Right lobe of liver (tissue), 6 donors: ENCODE data around the gene MX2. TPM values are rescaled to one million over a fixed set of nuclear protein-coding genes. Genes with fewer than 3 reads are reported as not detected.
A peak's percentile ranks its signal among the peaks of the same experiment; 100 is the strongest.

ENCODE experiments used
- ATAC-seq, 4 donors: fragments of 200-7000 bp; cut with Tn5 transposase; one replicate each; pipeline ENCODE4 v1.9.1; 2020; ENCODE audit warnings: mild to moderate bottlenecking in 4 of 4, moderate library complexity in 4 of 4
- DNase-seq, 3 donors: peaks; one replicate each; pipeline ENCODE4 v3.0.0-alpha.2; 2020
- H3K27ac ChIP-seq, 3 donors: fragments of 200-600 bp; one replicate each; pipeline ENCODE4 v1.8.0; 2022
- H3K27me3 ChIP-seq, 2 donors: fragments of 200-600 bp; one replicate each; pipeline ENCODE4 v1.8.0; 2022
- H3K36me3 ChIP-seq, 4 donors: fragments of 200-600 bp; sonication (generic) in 1 of 4; one replicate each; pipeline versions ENCODE4 v1.5.1 to v1.8.0; 2017 to 2022; ENCODE audit warnings: control low read depth in 1 of 4
- H3K4me1 ChIP-seq, 4 donors: fragments of 200-600 bp; sonication (generic) in 1 of 4; one replicate each; pipeline versions ENCODE4 v1.5.1 to v1.8.0; 2017 to 2022; ENCODE audit warnings: control low read depth in 1 of 4
- H3K4me3 ChIP-seq, 3 donors: fragments of 200-600 bp; one replicate each; pipeline ENCODE4 v1.8.0; 2022
- H3K9me3 ChIP-seq, 4 donors: fragments of 200-600 bp; sonication (generic) in 1 of 4; one replicate each; pipeline versions ENCODE4 v1.5.1 to v1.8.0; 2017 to 2022; ENCODE audit warnings: control low read depth in 1 of 4
- CTCF ChIP-seq, 4 donors: fragments of 200-600 bp in 3 of 4; fragments of 450-650 bp in 1 of 4; IDR thresholded peaks; one replicate each; pipeline versions ENCODE4 v1.5.1 to v1.8.0; 2016 to 2022; ENCODE audit warnings: antibody characterized with exemption in 4 of 4, mild to moderate bottlenecking in 2 of 4
- POLR2A ChIP-seq: fragments of 450-650 bp; IDR thresholded peaks from one replicate; pipeline ENCODE4 v1.6.1; 2017; ENCODE audit warnings: antibody characterized with exemption, mild to moderate bottlenecking
- WGBS: methylation state at CpG from one replicate; pipeline ENCODE4 v1.1.6; 2018; ENCODE audit warnings: low coverage, low lambda C conversion rate; ENCODE audit not compliant: insufficient coverage; ENCODE audit errors: missing lambda C conversion rate; 5-methylcytosine and 5-hydroxymethylcytosine counted together
- intact Hi-C, 2 donors: fragments of 100-400 bp; cut with DNase I; formaldehyde crosslinking; loops; one replicate each; pipeline versions ENCODE4 v1.11.2 to v1.14.1; 2022
- total RNA-seq, 6 experiments: library from RNA; depleted of rRNA in 2 of 6; stranded (reverse); fragments of >200 nt in 2 of 6; fragmentation: NEBNext Ultra II Directional in 3 of 6; extraction: Animal tissue kit (Norgen Biotek cat#: 25700) in 3 of 6; gene quantifications; one replicate each; pipeline versions ENCODE4 v1.1.0 to v1.2.4, GENCODE V29; 2016 to 2023
- donor health status: DM: no; HTN: yes; CAD: no.
- donor health status: DM: no; HTN: no; CAD: no.
- donor health status: DM: no; HTN: no; CAD: no.
- donor health status: DM: no; HTN: yes; CAD: no.
- donor health status: DM: no; HTN: yes; CAD: no.

The MX2 gene
- total RNA-seq, 6 experiments from 2014 or later: 0.49 to 1.9 (median 1.5) TPM

- TF ChIP-seq POLR2A (no peak), CTCF (IDR thresholded peaks at IDR 0.05) (no peak)
- intact Hi-C loops: no loop called here
Measured at GRCh38 chr21:41327753-41328152, 34.1 kb upstream of the MX2 start.

GRCh38 chr21:41328660-41329607 is 32.9 kb upstream of the MX2 start:
- Histone ChIP-seq H3K27ac (no peak overlapping the region), H3K27me3 (no peaks in the 10 kb centered on the region), H3K4me1 (peaks cover 0 to 6% (median 0%) of the 10 kb centered on the region in 4 donors), H3K36me3 (no peaks in the 10 kb centered on the region), H3K4me3 (no peak overlapping the region), H3K9me3 (no peaks in the 10 kb centered on the region)
- WGBS: 75% methylated on average over 14 of the region's 16 CpGs
- intact Hi-C loops: no loop called here
- TF ChIP-seq CTCF (IDR thresholded peaks at IDR 0.05) (no peak), POLR2A (no peak)
- ATAC-seq (peak in 1 of 4 donors; percentile 14), DNase-seq (no peak)

More at GRCh38 chr21:41327753-41328152, 34.1 kb upstream of the MX2 start:
- Histone ChIP-seq H3K36me3 (no peaks in the 10 kb centered on the region), H3K9me3 (no peaks in the 10 kb centered on the region), H3K4me3 (no peak overlapping the region), H3K27me3 (no peaks in the 10 kb centered on the region), H3K27ac (no peak overlapping the region), H3K4me1 (peaks cover 0 to 6% (median 0%) of the 10 kb centered on the region in 4 donors)
- 79% methylated on average over 6 of the region's 8 CpGs for whole genome bisulfite sequencing
- DNase-seq (no peak), ATAC-seq (no peak)

- Histone ChIP-seq H3K27ac (no peak overlapping the region), H3K27me3 (no peaks in the 10 kb centered on the region), H3K4me1 (no peaks in the 10 kb centered on the region), H3K9me3 (no peaks in the 10 kb centered on the region), H3K4me3 (no peak overlapping the region), H3K36me3 (no peaks in the 10 kb centered on the region)
- ATAC-seq (no peak), DNase-seq (no peak)
- 92% methylated on average over 1 of the region's 1 CpG for WGBS
- TF ChIP-seq CTCF (IDR thresholded peaks at IDR 0.05): no peak
- no peak for TF ChIP-seq POLR2A
- intact Hi-C loops: no loop called here
Measured at GRCh38 chr21:41333752-41334151, 28.1 kb upstream of the MX2 start.

GRCh38 chr21:41337515-41337914 is 24.3 kb upstream of the MX2 start:
- H3K27ac ChIP-seq: no peak overlapping the region
- intact Hi-C loops: no loop called here
- ATAC-seq: no peak
- H3K36me3 ChIP-seq: no peaks in the 10 kb centered on the region
- no peak overlapping the region for H3K4me3 ChIP-seq
- TF ChIP-seq CTCF (IDR thresholded peaks at IDR 0.05): no peak
- no peak for TF ChIP-seq POLR2A
- WGBS: 86% methylated on average over 3 of the region's 3 CpGs
- H3K4me1 ChIP-seq: no peaks in the 10 kb centered on the region
- H3K27me3 ChIP-seq: no peaks in the 10 kb centered on the region
- no peak for DNase-seq
- no peaks in the 10 kb centered on the region for H3K9me3 ChIP-seq
